Activated CD8-positive, alpha-beta memory T cell treated with anti-CD3 and anti-CD28 coated beads, Interleukin-2, amount 50 U/mL, for 1 hour (primary cell): ENCODE data around the gene SPOCK1.

Experiments
- DNase-seq: peaks from one replicate; pipeline ENCODE4 v3.0.0-alpha.2; 2020; ENCODE audit errors: extremely low read depth

The SPOCK1 gene

GRCh38 chr5:137199966-137200365, 299.2 kb downstream of the SPOCK1 start:
- DNase-seq, result no peak

GRCh38 chr5:137199201-137199600, 299.9 kb downstream of the SPOCK1 start:
- DNase-seq, result no peak

GRCh38 chr5:137195483-137195882, 303.6 kb downstream of the SPOCK1 start:
- DNase-seq, result no peak

GRCh38 chr5:137194300-137194699, 304.8 kb downstream of the SPOCK1 start:
- DNase-seq, result no peak

GRCh38 chr5:137192293-137192743, 306.8 kb downstream of the SPOCK1 start:
- no peak for DNase-seq

GRCh38 chr5:137191179-137191578, 307.9 kb downstream of the SPOCK1 start:
- no peak for DNase-seq

- DNase-seq, result no peak
Observed at GRCh38 chr5:137190441-137190840, 308.7 kb downstream of the SPOCK1 start.

- no peak for DNase-seq
Observed at GRCh38 chr5:137190031-137190430, 309.1 kb downstream of the SPOCK1 start.

GRCh38 chr5:137188566-137188965, 310.6 kb downstream of the SPOCK1 start:
- no peak for DNase-seq

- no peak for DNase-seq
Observed at GRCh38 chr5:137186759-137187461, 312.2 kb downstream of the SPOCK1 start.

- DNase-seq, result no peak
Observed at GRCh38 chr5:137185193-137185592, 313.9 kb downstream of the SPOCK1 start.

DNA sequence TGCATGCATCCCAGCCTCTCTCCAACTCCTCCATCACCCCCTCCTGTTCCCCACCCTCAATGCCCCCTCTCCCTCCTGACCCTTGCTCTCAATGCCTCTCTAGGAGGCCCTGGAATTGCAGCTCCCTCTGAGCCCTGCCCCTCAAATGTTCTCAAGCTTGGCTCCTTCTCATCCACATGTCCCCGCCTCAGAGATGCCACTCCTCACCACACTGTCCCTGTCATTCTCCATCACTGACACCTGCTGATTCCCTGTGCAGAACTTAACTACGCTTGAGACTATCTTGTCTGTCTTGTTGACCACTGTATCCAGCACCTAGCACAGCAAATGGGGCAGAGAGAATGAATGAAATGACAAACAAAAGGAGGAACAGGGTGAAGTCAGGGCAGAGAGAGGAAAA, 314.4 kb downstream of the SPOCK1 start:
- no peak for DNase-seq

- no peak for DNase-seq
Observed at GRCh38 chr5:137182576-137182975, 316.6 kb downstream of the SPOCK1 start.

DNA sequence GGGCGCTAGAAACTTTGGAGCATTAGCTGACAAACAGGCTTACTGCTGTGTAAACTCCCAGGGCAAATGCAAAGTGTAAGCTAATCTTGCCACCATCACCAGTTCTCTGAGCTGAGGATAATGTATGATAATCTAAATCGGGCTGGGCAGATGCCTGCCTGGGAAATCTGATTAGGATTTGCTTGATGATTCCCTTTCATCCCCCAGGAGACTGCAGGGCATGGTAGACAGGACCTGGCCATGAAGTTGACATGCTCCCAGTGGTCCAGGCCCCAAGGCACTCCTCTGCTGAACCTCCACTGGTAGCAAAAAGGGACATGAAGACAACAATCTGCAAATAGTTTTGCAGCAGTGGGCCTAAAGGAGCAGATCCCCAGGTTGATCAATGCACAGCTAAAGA, 317.5 kb downstream of the SPOCK1 start:
- no peak for DNase-seq

DNA sequence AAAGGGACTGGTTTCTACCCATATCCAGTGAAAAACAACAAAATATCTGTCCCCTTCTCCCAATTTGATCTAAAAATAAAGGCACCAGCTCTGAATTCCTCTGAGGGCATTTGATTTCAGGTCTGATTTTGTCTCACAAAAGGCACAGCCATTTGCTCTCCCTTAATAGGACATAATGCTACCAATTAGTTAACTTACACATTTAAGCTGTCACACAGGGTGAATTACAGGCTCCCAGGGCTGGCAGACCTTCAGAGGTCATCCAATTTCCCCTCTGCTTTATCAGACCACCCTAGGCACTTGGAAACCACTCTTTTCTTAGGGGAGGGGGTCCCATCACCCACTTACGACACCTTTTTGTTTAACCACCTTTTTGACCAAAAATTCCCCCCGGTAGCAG, 319.9 kb downstream of the SPOCK1 start:
- DNase-seq, result no peak

GRCh38 chr5:137176609-137177008, 322.5 kb downstream of the SPOCK1 start:
- DNase-seq, result no peak

DNA sequence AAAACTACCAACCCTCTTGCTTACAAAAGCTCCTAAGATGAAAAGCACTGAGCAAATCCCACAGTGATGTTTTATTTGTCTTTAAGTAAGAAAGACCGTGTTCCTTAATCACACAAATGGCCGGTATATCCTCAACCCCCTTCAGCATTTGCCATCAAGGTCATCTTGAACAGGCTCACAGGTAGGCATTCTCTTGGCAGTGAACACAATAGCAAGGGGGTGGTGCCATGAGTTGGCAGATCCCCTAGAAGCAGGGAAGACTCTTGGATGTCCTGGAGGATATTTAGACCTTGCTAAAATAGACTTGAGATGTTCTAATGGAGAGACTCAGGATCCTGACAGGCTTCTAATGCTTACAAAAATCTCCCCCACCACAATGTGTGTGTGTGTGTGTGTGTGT, 323.0 kb downstream of the SPOCK1 start:
- no peak for DNase-seq

GRCh38 chr5:137174196-137174595, 324.9 kb downstream of the SPOCK1 start:
- DNase-seq, result no peak

- DNase-seq, result no peak
Observed at GRCh38 chr5:137172258-137172657, 326.9 kb downstream of the SPOCK1 start.

- no peak for DNase-seq
Observed at GRCh38 chr5:137167187-137167586, 331.9 kb downstream of the SPOCK1 start.

DNA sequence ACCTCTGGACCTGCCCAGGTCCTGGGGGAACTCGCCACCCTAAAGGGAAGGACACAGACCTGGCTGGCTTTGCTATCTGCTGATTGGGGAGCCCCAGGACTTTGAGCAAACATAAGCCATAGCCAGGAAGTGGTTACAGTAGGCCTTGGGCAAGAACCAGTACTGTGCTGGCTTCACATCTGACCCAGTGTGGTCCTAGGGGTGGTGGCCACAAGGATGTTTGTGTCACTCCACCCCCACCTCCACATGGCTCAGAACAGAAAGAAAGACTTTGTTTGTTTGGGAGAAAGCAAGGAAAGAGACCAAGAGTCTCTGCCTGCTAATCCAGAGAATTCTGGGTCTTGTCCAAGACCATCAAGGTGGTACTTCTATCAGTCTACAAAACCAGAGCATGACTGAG, 334.2 kb downstream of the SPOCK1 start:
- no peak for DNase-seq

GRCh38 chr5:137164536-137164935, 334.6 kb downstream of the SPOCK1 start:
- DNase-seq, result no peak

DNA sequence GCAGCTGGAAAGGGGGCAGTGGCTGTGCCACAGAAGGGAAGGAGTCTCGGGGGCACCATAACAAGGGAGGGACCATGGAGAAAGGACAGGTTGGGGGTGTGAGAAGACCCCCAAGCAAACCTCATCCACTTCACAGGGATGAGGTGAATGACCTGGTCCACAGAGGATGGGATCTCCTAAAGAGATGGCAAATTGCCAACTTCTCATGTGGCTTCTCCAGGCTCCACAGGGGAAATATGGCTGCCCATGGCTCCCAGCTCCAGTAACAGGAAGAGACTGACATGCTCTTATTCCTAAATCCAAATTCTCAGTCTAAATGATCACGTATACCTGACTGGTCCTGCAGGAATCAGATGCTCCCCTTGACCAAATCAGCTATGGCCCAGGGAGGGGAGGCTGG, 340.4 kb downstream of the SPOCK1 start:
- no peak for DNase-seq

GRCh38 chr5:137156180-137156579, 342.9 kb downstream of the SPOCK1 start:
- no peak for DNase-seq
